Osteocyte (in vitro differentiated cells): ENCODE measurements around the gene PREB. TPM values are rescaled to one million over a fixed set of nuclear protein-coding genes. Genes with fewer than 3 reads are reported as not detected.
"Not testable (repeated sequence)": the region's sequence is repeated elsewhere in the genome, so short reads cannot be mapped to it uniquely, and the experiment has no call there.

ENCODE experiments used
- DNase-seq: peaks from one replicate; pipeline ENCODE4 v3.0.0; 2021; ENCODE audit warnings: mixed read lengths; ENCODE audit not compliant: unreplicated experiment; ENCODE audit errors: extremely low spot score
- H3K27ac Mint-ChIP-seq: one replicate; pipeline ENCODE4 v1.8.0; 2021; ENCODE audit warnings: mild to moderate bottlenecking, mixed read lengths; ENCODE audit not compliant: unreplicated experiment
- H3K27me3 Mint-ChIP-seq: one replicate; pipeline ENCODE4 v1.8.0; 2021; ENCODE audit warnings: mixed read lengths; ENCODE audit not compliant: unreplicated experiment
- H3K36me3 Mint-ChIP-seq: one replicate; pipeline ENCODE4 v1.8.0; 2021; ENCODE audit warnings: mixed read lengths; ENCODE audit not compliant: unreplicated experiment
- H3K4me1 Mint-ChIP-seq: one replicate; pipeline ENCODE4 v1.8.0; 2021; ENCODE audit warnings: mixed read lengths; ENCODE audit not compliant: unreplicated experiment
- H3K4me3 Mint-ChIP-seq: one replicate; pipeline ENCODE4 v1.8.0; 2021; ENCODE audit warnings: mild to moderate bottlenecking, moderate library complexity, mixed read lengths; ENCODE audit not compliant: unreplicated experiment
- H3K9me3 Mint-ChIP-seq: one replicate; pipeline ENCODE4 v1.8.0; 2021; ENCODE audit warnings: mixed read lengths; ENCODE audit not compliant: unreplicated experiment
- CTCF ChIP-seq: fragments of 200-600 bp; sonication (generic); IDR thresholded peaks from 2 replicates; pipeline ENCODE4 v1.5.0; 2021; ENCODE audit warnings: antibody characterized with exemption, mild to moderate bottlenecking, moderate library complexity
- total RNA-seq: library from RNA; stranded (reverse); gene quantifications from 2 replicates; pipeline ENCODE4 v1.2.1, GENCODE V29; 2021

PREB gene
- total RNA-seq, 1 donor from 2014 or later, result 46.3 TPM

GRCh38 chr2:27178469-27178868, 44.0 kb upstream of the PREB start:
- H3K27ac Mint-ChIP-seq, result no peak overlapping the region
- H3K27me3 Mint-ChIP-seq, result peaks cover 19% of the 10 kb centered on the region
- H3K4me3 Mint-ChIP-seq, result no peak overlapping the region
- H3K36me3 Mint-ChIP-seq, result no peaks in the 10 kb centered on the region
- H3K9me3 Mint-ChIP-seq, result no peaks in the 10 kb centered on the region
- DNase-seq, result no peak
- H3K4me1 Mint-ChIP-seq, result peaks cover 4% of the 10 kb centered on the region
- no peak for TF ChIP-seq CTCF

DNA sequence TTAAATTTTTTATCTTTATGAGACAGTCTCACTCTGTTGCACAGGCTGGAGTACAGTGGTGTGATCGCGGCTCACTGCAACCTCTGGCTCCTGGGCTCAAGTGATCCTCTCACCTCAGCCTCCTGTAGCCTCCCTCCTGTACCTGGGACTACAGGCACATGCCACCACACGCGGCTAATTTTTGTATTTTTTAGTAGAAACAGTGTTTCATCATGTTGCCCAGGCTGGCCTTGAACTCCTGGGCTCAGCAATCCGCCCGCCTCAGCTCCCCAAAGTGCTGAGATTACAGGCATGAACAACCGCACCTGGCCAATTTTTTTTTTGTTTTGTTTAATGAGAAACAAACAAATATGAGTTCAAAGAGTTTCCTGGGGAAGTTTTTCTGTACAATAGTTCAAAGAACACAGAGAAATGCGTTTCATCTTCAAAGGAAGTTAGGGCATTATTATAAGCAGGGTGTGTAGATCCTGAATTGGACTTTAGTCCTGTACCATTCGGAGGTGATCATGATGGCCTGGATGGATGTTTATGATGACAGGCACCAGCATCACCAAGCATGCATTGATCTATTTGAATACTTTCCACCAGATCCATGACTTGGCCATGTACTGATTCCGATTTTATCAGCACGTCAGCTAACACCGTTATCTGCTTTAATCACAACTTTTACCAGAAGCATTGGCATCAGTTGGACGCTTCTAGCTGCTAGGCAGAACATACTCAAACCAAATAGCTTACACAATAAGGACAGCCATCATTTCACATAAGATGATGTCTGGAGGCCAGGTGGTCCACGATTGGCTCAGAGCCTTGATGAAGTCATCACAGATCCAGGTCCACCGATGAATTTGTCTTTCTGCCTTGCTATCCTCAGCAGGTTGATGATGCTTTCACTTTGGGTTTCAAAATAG, 43.3 kb upstream of the PREB start:
- Mint-ChIP-seq H3K9me3 (no peaks in the 10 kb centered on the region), H3K4me1 (peaks cover 4% of the 10 kb centered on the region), H3K27me3 (peaks cover 19% of the 10 kb centered on the region), H3K27ac (no peak overlapping the region), H3K4me3 (no peak overlapping the region), H3K36me3 (no peaks in the 10 kb centered on the region)
- TF ChIP-seq CTCF, result no peak
- no peak for DNase-seq

- not testable (repeated sequence) for H3K4me3 Mint-ChIP-seq, H3K9me3 Mint-ChIP-seq, H3K27ac Mint-ChIP-seq, H3K4me1 Mint-ChIP-seq, DNase-seq, H3K36me3 Mint-ChIP-seq
- peaks cover 30% of the 10 kb centered on the region for H3K27me3 Mint-ChIP-seq
These were observed 41.3 kb upstream of the PREB start for GRCh38 chr2:27175781-27176180.

DNA sequence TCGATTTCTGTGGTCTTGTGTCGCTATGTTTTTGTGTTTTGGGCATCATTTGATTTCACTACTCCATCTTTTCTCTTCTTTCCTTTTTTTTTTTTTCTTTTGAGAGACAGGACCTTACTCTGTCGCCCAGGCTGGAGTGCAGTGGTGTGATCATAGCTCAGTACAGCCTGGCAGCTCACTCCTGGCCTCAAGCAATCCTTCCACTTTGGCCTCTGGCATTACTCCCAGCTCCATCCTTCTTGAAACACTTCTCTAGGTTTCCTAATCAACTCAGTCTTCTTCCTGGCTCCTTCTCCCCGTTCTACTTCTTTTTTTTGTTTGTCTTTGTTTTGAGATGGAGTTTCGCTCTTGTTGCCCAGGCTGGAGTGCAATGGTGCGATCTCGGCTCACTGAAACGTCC, 40.9 kb upstream of the PREB start:
- Mint-ChIP-seq H3K9me3 (no peaks in the 10 kb centered on the region), H3K4me1 (no peaks in the 10 kb centered on the region), H3K36me3 (no peaks in the 10 kb centered on the region), H3K27me3 (peaks cover 35% of the 10 kb centered on the region), H3K4me3 (no peak overlapping the region), H3K27ac (no peak overlapping the region)
- TF ChIP-seq CTCF, result no peak
- DNase-seq, result no peak

GRCh38 chr2:27174638-27175037, 40.2 kb upstream of the PREB start:
- no peak for DNase-seq
- TF ChIP-seq CTCF, result no peak
- peaks cover 38% of the 10 kb centered on the region for H3K27me3 Mint-ChIP-seq
- H3K4me3 Mint-ChIP-seq, result no peak overlapping the region
- no peak overlapping the region for H3K27ac Mint-ChIP-seq
- no peaks in the 10 kb centered on the region for H3K9me3 Mint-ChIP-seq
- H3K4me1 Mint-ChIP-seq, result peaks cover 2% of the 10 kb centered on the region
- no peaks in the 10 kb centered on the region for H3K36me3 Mint-ChIP-seq
